A549 (cell line): ENCODE results near the gene PRRX1.

Source experiments
- CEBPB ChIP-seq, 2 experiments: fragments of >200 bp in 1 of 2; sonication (Bioruptor Twin) in 1 of 2; formaldehyde crosslinking in 1 of 2; IDR thresholded peaks; 2 replicates each; pipeline ENCODE4 v1.6.1; 2012 to 2016
- EP300 ChIP-seq, 2 experiments: fragments of >200 bp; sonication (Bioruptor Twin); formaldehyde crosslinking; IDR thresholded peaks; 2 replicates in 1 of 2; 3 replicates in 1 of 2; pipeline ENCODE4 v1.6.1; 2016 to 2017
- JUN ChIP-seq, 2 experiments: fragments of >200 bp; sonication (Bioruptor Twin); formaldehyde crosslinking; IDR thresholded peaks; 2 replicates in 1 of 2; 3 replicates in 1 of 2; pipeline ENCODE4 v1.6.1; 2016 to 2017
- POLR2A ChIP-seq: IDR thresholded peaks from 2 replicates; pipeline ENCODE4 v1.6.1; 2012; ENCODE audit warnings: mild to moderate bottlenecking, low read length
- RCOR1 ChIP-seq: fragments of 150-350 bp; IDR thresholded peaks from 2 replicates; pipeline ENCODE4 v1.6.1; 2014; ENCODE audit warnings: antibody characterized with exemption, low read length, low read depth
- RNF2 ChIP-seq: fragments of 200-600 bp; sonication (generic); IDR thresholded peaks from 2 replicates; pipeline ENCODE4 v1.6.1; 2016; ENCODE audit warnings: low read depth, mild to moderate bottlenecking, antibody characterized with exemption, moderate library complexity, borderline replicate concordance
- SMC3 ChIP-seq: fragments of >200 bp; sonication (Bioruptor Twin); formaldehyde crosslinking; IDR thresholded peaks from 3 replicates; pipeline ENCODE4 v1.6.1; 2018; ENCODE audit warnings: inconsistent platforms
- TF ChIP-seq, protein P1 (sequence below): fragments of >200 bp; sonication (Bioruptor Twin); formaldehyde crosslinking; IDR thresholded peaks from 3 replicates; pipeline ENCODE4 v1.5.1; 2016
- TF ChIP-seq, protein P2 (sequence below): IDR thresholded peaks from 2 replicates; pipeline ENCODE4 v1.6.1; 2012; ENCODE audit warnings: low read depth, borderline replicate concordance
- TF ChIP-seq, protein P3 (sequence below): fragments of 200-600 bp; sonication (generic); IDR thresholded peaks from 2 replicates; pipeline ENCODE4 v1.6.1; 2016; ENCODE audit warnings: antibody characterized with exemption, mild to moderate bottlenecking, moderate library complexity
- TF ChIP-seq, protein P4 (sequence below): IDR thresholded peaks from 2 replicates; pipeline ENCODE4 v1.6.1; 2012

DNA sequence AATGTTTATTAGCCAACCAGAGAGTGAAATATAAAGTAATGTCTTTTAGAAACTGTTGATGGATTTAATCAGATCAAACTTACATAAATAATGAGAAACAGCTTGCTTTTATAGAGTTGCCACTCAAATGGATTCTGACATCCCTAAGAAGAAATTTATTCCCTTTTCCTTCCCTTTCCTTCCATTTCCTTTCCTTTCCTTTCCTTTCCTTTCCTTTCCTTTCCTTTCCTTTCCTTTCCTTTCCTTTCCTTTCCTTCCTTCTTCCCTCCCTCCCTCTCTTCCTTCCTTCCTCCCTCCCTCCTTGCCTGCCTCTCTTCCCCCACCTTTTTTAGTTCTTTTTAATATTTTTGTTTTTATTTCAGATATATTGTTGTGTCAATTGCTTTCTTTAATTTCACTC lies 27.3 kb downstream of the PRRX1 start:
- TF ChIP-seq, protein P1, sequence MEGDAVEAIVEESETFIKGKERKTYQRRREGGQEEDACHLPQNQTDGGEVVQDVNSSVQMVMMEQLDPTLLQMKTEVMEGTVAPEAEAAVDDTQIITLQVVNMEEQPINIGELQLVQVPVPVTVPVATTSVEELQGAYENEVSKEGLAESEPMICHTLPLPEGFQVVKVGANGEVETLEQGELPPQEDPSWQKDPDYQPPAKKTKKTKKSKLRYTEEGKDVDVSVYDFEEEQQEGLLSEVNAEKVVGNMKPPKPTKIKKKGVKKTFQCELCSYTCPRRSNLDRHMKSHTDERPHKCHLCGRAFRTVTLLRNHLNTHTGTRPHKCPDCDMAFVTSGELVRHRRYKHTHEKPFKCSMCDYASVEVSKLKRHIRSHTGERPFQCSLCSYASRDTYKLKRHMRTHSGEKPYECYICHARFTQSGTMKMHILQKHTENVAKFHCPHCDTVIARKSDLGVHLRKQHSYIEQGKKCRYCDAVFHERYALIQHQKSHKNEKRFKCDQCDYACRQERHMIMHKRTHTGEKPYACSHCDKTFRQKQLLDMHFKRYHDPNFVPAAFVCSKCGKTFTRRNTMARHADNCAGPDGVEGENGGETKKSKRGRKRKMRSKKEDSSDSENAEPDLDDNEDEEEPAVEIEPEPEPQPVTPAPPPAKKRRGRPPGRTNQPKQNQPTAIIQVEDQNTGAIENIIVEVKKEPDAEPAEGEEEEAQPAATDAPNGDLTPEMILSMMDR, result no peak
- TF ChIP-seq, protein P2, sequence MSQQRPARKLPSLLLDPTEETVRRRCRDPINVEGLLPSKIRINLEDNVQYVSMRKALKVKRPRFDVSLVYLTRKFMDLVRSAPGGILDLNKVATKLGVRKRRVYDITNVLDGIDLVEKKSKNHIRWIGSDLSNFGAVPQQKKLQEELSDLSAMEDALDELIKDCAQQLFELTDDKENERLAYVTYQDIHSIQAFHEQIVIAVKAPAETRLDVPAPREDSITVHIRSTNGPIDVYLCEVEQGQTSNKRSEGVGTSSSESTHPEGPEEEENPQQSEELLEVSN, result no peak
- TF ChIP-seq CEBPB (IDR thresholded peaks at IDR 0.05) (no peak), EP300 (IDR thresholded peaks at IDR 0.05) (no peak), RNF2 (no peak), RCOR1 (no peak), POLR2A (no peak), JUN (IDR thresholded peaks at IDR 0.05) (no peak), SMC3 (no peak)
- TF ChIP-seq, protein P3, sequence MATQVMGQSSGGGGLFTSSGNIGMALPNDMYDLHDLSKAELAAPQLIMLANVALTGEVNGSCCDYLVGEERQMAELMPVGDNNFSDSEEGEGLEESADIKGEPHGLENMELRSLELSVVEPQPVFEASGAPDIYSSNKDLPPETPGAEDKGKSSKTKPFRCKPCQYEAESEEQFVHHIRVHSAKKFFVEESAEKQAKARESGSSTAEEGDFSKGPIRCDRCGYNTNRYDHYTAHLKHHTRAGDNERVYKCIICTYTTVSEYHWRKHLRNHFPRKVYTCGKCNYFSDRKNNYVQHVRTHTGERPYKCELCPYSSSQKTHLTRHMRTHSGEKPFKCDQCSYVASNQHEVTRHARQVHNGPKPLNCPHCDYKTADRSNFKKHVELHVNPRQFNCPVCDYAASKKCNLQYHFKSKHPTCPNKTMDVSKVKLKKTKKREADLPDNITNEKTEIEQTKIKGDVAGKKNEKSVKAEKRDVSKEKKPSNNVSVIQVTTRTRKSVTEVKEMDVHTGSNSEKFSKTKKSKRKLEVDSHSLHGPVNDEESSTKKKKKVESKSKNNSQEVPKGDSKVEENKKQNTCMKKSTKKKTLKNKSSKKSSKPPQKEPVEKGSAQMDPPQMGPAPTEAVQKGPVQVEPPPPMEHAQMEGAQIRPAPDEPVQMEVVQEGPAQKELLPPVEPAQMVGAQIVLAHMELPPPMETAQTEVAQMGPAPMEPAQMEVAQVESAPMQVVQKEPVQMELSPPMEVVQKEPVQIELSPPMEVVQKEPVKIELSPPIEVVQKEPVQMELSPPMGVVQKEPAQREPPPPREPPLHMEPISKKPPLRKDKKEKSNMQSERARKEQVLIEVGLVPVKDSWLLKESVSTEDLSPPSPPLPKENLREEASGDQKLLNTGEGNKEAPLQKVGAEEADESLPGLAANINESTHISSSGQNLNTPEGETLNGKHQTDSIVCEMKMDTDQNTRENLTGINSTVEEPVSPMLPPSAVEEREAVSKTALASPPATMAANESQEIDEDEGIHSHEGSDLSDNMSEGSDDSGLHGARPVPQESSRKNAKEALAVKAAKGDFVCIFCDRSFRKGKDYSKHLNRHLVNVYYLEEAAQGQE, result no peak
- TF ChIP-seq, protein P4, sequence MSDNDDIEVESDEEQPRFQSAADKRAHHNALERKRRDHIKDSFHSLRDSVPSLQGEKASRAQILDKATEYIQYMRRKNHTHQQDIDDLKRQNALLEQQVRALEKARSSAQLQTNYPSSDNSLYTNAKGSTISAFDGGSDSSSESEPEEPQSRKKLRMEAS, result no peak
